HS-5 (cell line): ENCODE measurements around the gene NUP210L.
"Not testable (repeated sequence)": the region's sequence is repeated elsewhere in the genome, so short reads cannot be mapped to it uniquely, and the experiment has no call there.

Experiments
- DNase-seq: peaks from one replicate; pipeline ENCODE4 v3.0.0-alpha.2; 2012; ENCODE audit warnings: low read depth

NUP210L gene

DNA sequence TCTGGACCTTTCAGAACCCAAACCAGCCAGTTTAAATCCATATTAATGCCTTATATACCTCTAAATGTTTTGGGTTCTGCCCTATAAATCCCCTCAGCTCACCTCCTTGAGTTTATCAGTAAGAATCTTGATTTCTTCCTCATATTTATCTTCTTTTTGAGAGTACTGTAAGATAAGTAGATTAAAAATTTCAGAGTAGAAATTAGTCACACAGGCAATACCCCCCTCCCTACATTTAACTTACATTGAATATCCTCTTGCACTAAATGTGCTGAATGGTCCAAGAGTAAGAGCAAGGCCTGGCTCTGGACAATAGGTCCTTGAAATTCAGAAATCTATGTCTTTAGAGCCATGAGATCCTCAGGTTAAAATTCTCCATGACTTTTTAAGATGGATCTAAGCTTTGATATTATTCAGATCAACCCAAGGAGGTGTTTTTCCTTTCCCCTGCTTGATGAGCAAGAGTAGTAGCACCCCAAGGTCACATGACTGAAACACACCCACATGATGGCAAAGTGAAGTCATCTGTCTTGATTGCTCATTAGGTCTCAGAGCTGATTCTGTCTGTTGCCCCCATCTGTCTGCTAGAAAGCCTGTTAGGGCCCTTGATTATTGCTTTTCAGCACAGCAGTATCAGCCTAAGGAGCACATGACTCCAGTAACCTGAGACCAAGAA, 15.8 kb upstream of the NUP210L start:
- no peak for DNase-seq

DNA sequence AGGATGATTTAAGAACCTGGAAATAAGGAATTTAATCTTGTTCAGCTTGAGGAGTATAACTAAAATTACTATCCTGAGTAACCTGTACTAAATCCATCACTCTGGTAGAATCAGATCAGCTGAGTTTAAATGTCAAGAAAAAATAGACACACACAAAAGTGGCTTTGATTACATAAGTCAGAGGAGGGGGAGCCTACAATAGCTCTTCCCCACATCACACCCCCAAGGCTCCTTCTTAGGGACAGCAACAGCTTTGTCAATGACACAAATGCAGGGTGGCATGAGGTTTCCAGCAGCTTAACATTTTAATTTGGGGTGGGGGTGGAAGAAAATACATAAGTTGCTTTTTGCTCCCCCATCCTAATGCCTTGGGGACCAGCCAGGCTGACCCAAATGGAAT, 12.6 kb upstream of the NUP210L start:
- DNase-seq: no peak

DNA sequence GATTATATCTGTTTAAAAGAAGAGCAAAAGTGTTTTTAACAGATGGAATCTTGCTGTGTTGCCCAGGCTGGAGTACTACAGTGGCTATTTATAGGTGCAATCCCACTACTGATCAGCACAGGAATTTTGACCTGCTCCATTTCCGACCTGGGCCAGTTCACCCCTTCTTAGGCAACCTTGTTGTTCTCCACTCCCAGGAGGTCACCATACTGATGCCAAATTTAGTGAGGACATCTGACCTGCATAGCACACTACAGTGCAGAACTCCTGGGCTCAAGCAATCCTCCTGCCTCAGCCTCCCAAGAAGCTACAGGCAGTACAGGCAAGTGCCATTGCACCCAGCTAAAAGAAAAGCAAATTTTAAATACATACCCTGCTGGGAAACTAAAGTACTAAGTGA, 11.3 kb upstream of the NUP210L start:
- DNase-seq: no peak

DNA sequence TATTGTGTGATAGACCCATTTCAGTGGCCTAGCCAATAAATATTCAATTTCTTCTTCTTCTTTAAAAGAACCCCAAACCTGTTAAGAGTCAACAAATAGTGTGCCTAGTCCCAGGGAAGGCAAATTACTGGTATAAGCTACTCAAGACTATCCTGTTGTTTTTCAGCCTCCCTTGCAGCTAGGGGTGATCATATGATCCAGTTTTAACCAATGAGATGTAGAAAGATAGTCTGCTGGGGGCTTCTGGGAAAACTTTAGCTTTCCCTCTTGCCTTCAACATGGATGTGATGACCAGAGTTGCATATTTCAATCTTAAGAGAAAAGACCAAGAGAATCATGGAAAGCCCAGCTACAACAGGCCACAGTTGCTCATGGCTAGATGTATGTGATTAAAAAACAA, 4.7 kb upstream of the NUP210L start:
- no peak for DNase-seq

DNA sequence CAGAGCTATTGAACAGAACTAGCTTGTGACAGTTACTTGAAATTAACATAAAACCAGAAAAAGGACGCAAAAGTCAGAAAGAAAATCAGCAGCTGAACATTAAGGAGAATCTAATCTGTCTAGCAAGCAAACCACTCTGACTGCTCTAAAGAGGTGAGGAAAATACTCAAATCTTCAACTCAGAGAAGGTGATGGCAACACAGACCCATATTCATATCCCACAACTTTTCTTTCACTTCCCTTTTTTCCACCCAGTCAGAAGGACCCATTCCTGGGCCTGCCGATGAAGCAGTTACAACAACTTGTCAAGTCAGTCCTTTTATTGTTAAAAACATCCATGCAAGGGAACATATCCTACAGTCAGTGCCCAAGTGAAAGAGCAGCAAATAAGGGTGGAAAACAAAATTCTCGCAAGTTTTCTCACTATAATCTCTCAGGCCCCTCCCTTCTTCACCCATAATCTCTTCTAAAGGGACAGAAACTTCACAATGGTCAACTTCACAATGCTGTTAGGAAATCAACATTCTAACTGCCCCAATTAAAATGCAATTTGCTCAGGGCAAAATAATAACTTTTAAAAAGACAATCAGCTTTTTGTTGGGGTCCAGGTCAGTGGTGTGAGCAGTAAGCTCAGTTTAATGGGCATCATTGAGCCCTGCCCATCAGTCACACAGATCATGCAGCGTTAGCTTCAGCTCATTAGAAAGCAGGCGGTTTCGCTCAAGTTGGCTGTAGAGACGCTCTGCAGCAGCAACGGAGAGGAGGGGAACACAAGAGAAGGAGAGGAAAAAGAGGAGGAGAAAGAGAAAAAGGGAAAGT, 3.6 kb upstream of the NUP210L start:
- DNase-seq: no peak

DNA sequence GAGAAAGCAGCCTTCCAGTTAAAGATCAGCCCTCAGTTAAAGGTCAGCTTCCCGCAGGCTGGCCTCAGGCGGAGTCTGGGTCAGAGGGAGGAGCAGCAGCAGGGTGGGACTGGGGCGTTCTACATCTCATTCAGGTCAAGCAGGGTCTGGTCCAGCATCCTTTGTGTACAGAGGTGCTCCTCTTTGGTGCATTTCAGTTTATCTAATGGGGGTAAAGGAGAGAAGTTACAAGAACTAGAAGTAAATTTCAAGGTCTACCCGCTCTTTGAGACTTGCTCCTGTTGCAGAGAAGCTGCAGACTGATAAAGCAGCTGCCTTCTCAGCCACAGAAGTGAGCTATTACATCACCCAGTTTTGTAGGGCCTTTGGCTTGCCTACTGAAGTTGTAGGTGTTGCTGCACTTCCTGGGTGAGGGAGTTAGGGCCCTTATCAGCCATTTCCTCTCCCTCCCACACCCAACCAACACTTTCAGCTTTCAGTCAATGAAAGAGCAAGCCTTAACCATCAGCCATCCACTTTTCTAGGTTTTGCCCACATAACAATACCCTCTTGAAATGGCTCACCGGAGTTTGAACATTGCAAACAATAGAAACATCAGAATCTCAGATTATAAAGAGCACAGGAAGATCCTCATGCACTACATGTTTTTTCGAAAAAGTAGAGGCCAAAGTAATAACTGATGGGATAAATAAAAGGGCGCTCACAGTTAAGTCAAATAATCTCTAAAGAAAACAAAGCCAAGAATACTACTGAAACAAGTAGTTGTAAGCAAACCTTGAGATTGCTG, 2.8 kb upstream of the NUP210L start:
- no peak for DNase-seq

DNA sequence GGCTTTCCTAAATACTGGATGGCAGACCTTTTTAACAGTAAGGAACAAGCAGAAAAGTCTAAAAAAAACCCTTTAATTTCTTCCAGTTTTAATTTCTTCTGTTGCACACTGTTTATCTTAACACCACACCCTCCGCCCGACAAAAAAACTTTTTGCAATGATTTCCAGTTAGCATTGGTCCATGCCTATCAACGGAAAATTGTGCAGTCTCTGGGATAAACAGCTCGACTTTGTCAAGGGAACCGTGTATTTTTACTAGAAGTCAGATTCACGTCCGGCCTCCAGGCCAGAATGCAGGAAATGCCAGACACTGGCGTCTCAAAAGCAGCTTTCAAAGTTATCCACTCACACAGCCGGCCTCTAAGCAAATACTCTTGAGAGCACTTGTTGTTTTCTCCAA, 378 bp upstream of the NUP210L start:
- DNase-seq: no peak

DNA sequence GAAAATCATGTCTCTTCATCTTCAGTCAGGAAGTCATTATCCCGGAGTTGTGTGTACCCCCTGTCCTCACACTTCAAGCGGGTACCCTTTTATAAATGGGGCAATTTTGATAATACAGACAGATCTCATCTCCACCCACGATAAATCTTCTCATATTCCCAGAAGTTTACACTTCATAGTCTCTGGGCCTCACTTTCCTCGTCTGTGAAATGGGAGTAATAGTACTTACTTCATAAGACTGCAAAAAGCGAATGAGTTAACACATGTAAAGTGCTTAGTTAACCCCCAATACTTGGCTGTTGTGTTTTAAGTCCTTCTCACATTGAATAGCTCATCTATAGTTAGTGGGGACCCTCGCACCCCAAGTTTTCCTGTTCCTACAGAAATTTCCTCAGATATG, 820 bp downstream of the NUP210L start:
- DNase-seq: no peak

DNA sequence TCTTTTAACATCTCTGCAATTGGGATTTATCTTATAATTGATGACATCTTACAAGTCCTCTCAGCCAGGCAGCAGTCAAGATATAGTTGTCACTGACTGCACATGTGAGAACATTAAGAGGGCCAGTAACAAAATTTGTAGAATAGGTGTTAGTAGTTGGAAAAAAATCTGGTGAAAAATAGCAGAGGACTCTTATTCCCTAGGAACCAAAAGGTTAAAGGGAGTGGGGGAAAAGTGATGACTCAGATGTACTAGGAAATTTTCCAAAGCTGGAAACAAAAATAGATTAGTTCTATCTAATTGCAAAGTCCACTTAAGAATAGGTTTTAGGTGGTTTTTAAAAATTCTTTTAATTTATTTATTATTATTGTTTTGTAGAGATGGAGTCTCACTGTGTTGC, 3.6 kb downstream of the NUP210L start:
- no peak for DNase-seq

DNA sequence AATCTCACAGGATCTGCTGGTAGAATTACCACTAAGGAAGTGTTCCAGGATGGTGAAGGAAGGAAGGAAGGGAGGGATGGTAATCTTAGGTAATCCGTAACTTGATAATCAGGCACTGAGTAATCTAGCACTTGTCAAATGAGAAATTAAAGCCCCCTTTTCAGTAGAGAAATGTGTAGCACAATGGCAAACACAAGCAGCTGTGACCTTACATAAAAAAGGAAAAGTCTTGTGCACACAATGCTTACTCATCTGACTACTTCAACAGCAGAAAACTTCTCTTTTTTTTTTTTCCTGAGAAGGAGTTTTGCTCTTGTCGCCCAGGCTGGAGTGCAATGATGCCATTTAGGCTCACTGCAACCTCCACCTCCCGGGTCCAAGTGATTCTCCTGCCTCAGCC, 6.1 kb downstream of the NUP210L start:
- no peak for DNase-seq

DNA sequence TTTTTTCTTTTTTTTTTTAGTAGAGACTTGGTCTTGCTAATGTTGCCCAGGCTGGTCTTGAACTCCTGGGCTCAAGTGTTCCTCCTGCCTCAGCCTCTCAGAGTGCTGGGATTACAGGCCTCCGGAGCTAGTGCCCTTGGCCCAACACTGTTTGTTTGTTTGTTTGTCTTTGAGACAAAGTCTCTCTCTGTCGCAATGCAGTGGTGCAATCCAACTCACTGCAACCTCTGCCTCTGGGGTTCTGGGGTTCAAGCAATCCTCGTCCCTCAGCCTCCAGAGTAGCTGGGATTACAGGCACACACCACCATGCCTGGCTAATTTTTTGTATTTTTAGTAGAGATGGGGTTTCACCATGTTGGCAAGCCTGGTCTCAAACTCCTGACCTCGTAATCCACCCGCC, 7.4 kb downstream of the NUP210L start:
- DNase-seq: not testable (repeated sequence)

DNA sequence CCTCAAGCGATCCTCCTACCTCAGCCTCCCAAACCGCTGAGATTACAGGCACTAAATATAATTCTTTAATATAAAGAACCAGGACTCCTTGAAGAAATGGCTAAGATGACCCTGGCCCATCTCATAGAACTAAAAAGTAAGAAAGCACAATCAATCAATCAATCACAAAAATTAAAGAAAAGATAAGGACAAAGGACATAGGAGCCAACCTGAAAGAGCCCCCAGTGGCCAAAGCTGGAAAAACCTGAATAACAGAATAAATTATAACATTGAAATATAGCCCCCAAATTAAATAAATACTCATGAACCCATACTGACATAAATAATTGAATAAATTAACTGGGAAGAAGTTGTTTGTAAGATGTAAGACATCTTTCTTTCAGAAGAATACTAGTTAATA, 8.9 kb downstream of the NUP210L start:
- no peak for DNase-seq

DNA sequence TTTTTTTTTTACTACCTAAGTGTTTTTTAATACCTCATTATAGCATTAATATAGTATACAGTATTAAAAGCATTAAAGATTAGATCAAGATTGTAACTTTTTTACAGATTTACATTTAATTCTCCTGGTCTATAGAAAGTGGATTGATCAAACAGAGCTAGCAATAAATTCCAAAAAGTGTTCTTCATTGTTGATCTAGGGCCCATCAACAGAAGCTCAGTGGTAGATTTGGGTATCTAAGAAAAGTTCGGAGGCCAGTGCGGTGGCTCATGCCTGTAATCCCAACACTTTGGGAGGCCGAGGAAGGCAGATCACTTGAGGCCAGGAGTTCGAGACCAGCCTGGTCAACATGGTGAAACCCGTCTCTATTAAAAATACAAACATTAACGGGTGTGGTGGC, 12.5 kb downstream of the NUP210L start:
- DNase-seq: no peak

DNA sequence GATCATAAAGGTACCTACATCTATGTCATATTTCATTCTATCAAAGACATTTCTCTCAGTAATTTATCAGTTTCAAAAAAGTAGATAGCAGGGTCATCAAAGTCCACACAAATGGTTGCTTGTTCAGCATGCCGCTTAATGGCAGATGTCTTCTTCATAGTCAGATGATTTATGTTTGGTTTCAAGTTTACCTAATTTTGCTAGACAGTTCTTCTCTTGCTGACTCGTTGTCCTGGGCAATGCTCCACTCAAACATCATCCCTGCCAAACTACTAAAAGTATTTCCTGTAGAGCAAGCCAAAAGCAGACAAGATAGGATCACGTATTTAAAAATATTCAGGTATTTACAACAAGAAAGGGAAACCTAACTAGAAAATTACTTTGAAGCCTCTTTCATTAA, 13.6 kb downstream of the NUP210L start:
- no peak for DNase-seq

DNA sequence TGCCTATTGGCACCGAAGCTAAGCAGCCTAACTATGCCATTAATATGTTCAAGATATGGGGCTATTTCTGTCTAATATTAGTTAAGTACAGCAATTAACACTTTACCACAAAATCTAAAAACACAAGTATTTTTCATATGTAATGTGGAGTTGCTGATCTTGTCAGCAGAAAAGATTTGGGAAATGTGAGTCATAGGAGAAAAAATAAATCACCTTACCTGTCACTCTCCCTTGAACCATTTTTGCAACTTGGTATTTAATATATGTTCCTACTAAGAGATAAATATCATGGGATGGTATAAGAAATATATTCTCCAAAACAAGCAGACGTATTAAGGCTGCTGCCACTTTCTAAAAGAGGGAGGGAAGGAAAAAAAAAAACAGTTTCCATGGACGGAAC, 17.0 kb downstream of the NUP210L start:
- no peak for DNase-seq

DNA sequence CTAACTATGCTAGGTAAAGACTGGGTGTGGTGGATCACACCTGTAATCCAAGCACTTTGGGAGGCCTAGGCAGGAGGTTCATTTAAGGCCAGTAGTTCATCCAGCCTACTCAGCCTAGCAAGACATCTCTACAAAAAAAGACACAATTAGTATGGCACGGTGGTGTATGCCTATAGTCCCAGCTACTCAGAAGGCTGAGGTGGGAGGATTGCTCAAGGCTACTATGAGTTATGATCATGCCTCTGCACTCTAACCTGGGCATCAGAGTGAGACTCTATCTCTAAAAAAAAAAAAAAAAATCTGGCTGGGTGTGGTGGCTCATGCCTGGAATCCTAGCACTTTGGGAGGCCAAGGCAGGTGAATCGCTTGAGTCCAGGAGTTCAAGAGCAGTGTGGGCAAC, 21.6 kb downstream of the NUP210L start:
- DNase-seq: no peak

DNA sequence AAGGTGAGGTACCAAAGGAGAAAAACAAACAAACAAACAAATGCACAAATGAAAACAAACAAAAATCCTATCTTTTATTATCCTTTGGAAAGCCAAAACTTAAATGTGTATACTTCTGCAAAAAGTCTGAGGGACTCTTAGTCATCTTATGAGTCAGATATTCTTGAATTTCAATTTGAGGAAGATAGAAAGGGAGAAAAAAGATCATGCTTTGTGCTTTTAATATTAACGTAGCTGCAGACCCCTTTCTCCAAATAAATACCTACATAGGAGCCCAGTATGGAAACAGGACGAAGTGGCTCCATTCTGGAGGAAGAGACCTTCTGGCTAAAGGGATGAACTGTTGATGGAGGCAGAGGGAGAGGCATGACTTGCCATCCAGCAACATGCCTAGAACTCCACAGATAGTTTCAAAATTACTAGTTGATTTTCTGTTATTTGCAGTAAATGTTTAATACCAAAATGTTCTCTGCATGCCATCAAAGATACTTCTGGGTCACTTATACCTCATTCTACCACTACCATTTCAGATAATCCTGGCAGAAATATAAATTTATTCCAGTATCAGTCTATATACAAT, 25.4 kb downstream of the NUP210L start:
- DNase-seq: no peak

DNA sequence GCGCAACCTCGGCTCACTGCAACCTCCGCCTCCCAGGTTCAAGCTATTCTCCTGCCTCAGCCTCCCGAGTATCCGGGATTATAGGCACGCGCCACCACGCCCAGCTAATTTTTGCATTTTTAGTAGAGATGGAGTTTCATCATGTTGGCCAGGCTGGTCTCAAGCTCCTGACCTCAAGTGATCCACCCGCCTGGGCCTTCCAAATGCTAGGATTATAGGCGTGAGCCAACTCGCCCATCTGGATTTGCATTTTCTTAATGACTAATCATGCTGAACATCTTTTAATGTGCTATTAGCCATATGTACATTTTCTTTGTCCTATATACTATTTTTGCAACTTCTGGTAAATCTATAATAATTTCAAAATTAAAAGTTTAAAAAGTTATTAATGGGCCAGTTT, 31.7 kb downstream of the NUP210L start:
- DNase-seq: not testable (repeated sequence)

DNA sequence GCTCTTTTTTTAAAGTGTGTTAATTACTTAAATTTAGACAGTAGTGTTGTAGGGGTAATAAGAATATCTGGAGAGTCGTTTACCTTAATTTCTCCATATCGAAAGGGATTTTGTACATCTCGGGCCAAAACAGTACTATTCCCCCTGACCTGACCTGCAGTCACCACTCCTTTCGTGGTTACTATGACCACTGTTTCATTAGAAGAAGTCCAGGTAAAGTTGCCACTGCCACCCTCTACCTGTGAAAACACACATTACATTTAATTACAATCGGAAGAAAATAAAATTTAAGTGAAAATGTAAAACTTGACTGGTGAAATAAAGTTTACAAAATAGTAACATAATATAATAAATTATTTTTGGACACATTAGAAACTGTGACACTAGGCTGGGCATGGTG, 37.2 kb downstream of the NUP210L start:
- DNase-seq: no peak

DNA sequence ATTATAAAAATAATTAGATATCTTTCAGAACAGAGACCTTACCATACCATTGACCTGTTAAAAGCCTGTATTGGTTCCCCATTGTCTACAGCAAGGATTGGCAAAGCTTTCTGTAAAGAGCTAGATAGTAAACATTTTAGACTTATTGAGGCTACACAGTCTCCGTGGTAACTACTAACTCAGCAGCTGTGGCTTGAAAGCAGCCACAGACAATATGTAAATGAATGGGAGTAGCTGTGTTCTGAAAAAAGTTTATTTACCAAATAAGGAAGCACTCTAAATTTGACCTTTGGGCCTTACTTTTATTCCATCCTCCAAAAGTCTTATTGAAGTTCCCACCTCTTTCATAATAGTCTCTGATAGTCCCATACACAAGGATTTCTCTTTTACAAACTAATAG, 39.7 kb downstream of the NUP210L start:
- DNase-seq: no peak

DNA sequence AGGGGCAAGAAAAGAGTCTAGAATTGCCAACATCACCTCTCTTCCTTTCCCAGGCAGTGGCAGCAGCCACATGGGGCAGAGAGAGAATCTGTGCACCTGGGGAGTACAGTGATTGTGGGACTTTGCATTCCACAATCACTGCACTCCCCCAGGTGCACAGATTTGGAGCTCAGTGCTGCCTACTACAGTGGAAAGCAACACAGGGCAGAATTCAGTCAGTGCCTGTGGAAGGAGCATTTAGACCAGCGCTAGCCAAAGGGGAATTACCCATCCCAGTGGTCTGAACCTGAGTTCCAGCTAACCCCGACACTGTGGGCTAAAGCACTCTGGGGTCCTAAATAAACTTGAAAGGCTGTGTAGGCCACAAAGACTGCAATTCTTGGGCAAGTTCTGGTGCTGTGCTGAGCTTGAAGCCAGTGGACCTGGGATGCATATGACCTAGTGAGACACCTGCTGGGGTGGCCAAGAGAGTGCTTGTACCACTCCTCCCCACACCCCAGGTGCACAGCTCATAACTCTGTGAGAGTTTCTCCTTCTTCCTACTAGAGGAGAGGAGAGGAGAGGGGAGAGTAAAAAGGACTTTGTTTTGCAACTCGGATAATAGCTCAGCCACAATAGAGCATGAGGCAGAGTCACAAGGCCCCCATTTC, 50.3 kb downstream of the NUP210L start:
- no peak for DNase-seq

DNA sequence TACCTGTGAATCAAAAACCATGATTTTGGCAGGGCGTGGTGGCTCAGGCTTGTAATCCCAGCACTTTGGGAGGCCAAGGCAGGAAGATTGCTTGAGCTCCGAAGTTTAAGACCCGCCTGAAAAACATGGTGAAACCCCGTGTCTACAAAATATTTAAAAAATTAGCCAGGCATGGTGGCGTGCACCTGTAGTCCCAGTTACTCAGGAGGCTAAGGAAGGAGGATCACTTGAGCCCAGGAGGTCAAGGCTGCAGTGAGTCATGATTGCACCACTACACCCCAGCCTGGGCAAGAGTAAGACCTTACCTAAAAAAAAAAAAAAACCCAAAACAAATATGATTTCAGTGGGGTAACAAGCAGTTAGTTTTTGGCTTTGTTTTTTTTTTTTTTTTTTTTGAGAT, 54.7 kb downstream of the NUP210L start:
- DNase-seq: not testable (repeated sequence)
